H1 (cell line): ENCODE measurements around the gene HES4. TPM values are rescaled to one million over a fixed set of nuclear protein-coding genes. Genes with fewer than 3 reads are reported as not detected.

ENCODE experiments used
- CTCF ChIA-PET: fragments of 300-600 bp; sonication (Branson Sonifier 250); formaldehyde crosslinking; loops from one replicate; lab custom pipeline; 2021; ENCODE audit not compliant: partially characterized antibody; lab: Charles Lee
- POLR2A ChIA-PET: fragments of 300-600 bp; sonication (Branson Sonifier 250); formaldehyde crosslinking; loops from one replicate; lab custom pipeline; 2021; ENCODE audit warnings: inconsistent platforms; ENCODE audit not compliant: partially characterized antibody; lab: Charles Lee
- DNase-seq, 2 experiments: peaks; one replicate each; pipeline versions ENCODE4 v3.0.0 to v3.0.0-alpha.2; 2010 to 2022; ENCODE audit warnings: low spot score in 2 of 2, low read depth in 1 of 2, mixed read lengths in 1 of 2
- FAIRE-seq: peaks from 2 replicates; lab custom pipeline; 2011; peaks lifted over from hg19 to GRCh38; lab: Jason Lieb, UNC
- H2AFZ ChIP-seq: 2 replicates; pipeline ENCODE4 v1.8.1; 2012; ENCODE audit warnings: low read length, inconsistent platforms
- H2AK5ac ChIP-seq: 2 replicates; pipeline ENCODE4 v1.6.1; 2013; ENCODE audit warnings: low read depth, low read length
- H2BK120ac ChIP-seq: replicated peaks from 2 replicates; pipeline ENCODE3; 2013; ENCODE audit warnings: low read depth, low read length, inconsistent platforms
- H2BK12ac ChIP-seq: 2 replicates; pipeline ENCODE4 v1.6.1; 2013; ENCODE audit warnings: low read depth, low read length
- H2BK15ac ChIP-seq: 2 replicates; pipeline ENCODE4 v1.6.1; 2013; ENCODE audit warnings: low read length
- H2BK20ac ChIP-seq: 2 replicates; pipeline ENCODE4 v1.6.1; 2013; ENCODE audit warnings: low read length
- H2BK5ac ChIP-seq: 2 replicates; pipeline ENCODE4 v1.6.1; 2013; ENCODE audit warnings: low read depth, low read length
- H3K14ac ChIP-seq: 2 replicates; pipeline ENCODE4 v1.6.1; 2013; ENCODE audit warnings: inconsistent platforms; ENCODE audit not compliant: insufficient read length
- H3K18ac ChIP-seq: 2 replicates; pipeline ENCODE4 v1.6.1; 2013; ENCODE audit warnings: low read length; ENCODE audit errors: extremely low read depth
- H3K23ac ChIP-seq: 2 replicates; pipeline ENCODE4 v1.6.1; 2013; ENCODE audit warnings: inconsistent platforms; ENCODE audit not compliant: insufficient read length
- H3K23me2 ChIP-seq: 2 replicates; pipeline ENCODE4 v1.6.1; 2013; ENCODE audit warnings: low read depth, low read length
- H3K27ac ChIP-seq: 2 replicates; pipeline ENCODE4 v1.6.1; 2011; ENCODE audit warnings: low read depth, low read length, inconsistent platforms
- H3K27me3 ChIP-seq, 4 experiments: replicated peaks in 1 of 4; 1 replicate in 1 of 4; 2 replicates in 3 of 4; pipeline versions ENCODE4 v1.6.1 to v1.8.1; 2011 to 2013; ENCODE audit warnings: low read length in 3 of 4, mild to moderate bottlenecking in 3 of 4, inconsistent platforms in 2 of 4, mixed read lengths in 2 of 4, moderate library complexity in 1 of 4; ENCODE audit not compliant: control insufficient read depth in 3 of 4, insufficient read depth in 3 of 4; ENCODE audit errors: extremely low read depth in 1 of 4
- H3K36me3 ChIP-seq, 4 experiments: 2 replicates each; pipeline versions ENCODE4 v1.6.1 to v1.8.1; 2011 to 2013; ENCODE audit warnings: mild to moderate bottlenecking in 4 of 4, low read length in 3 of 4, moderate library complexity in 2 of 4, control low read depth in 1 of 4, inconsistent platforms in 1 of 4; ENCODE audit not compliant: insufficient read depth in 4 of 4, control insufficient read depth in 2 of 4
- H3K4ac ChIP-seq: replicated peaks from 2 replicates; pipeline ENCODE3; 2013; ENCODE audit warnings: low read length, low read depth, mixed read lengths, inconsistent platforms; ENCODE audit not compliant: insufficient read length
- H3K4me1 ChIP-seq, 4 experiments: replicated peaks in 1 of 4; 1 replicate in 1 of 4; 2 replicates in 3 of 4; pipeline versions ENCODE4 v1.6.1 to v1.8.1; 2011 to 2013; ENCODE audit warnings: low read length in 3 of 4, inconsistent platforms in 2 of 4, mixed read lengths in 1 of 4; ENCODE audit not compliant: insufficient read depth in 4 of 4, control insufficient read depth in 3 of 4
- H3K4me2 ChIP-seq, 2 experiments: 2 replicates each; pipeline versions ENCODE4 v1.6.1 to v1.8.1; 2011 to 2013; ENCODE audit warnings: low read depth in 2 of 2, low read length in 2 of 2, control low read depth in 1 of 2, inconsistent platforms in 1 of 2, mild to moderate bottlenecking in 1 of 2; ENCODE audit not compliant: insufficient read depth in 1 of 2
- H3K4me3 ChIP-seq, 4 experiments: fragments of 200-600, 300-600 bp in 1 of 4; sonication (generic), shearing (Covaris generic), sonication (Bioruptor Twin) in 1 of 4; 2 replicates each; pipeline versions ENCODE4 v1.5.1 to v1.8.1; 2011 to 2016; ENCODE audit warnings: low read length in 4 of 4, low read depth in 3 of 4, control low read depth in 2 of 4, inconsistent platforms in 2 of 4, mild to moderate bottlenecking in 2 of 4, mixed read lengths in 1 of 4, moderate library complexity in 1 of 4; ENCODE audit not compliant: insufficient read depth in 2 of 4; ENCODE audit errors: extremely low read depth in 1 of 4
- H3K56ac ChIP-seq: replicated peaks from 2 replicates; pipeline ENCODE3; 2013; ENCODE audit warnings: low read depth, mild to moderate bottlenecking, mixed read lengths, low read length, inconsistent platforms; ENCODE audit not compliant: insufficient read length
- H3K79me1 ChIP-seq: 2 replicates; pipeline ENCODE4 v1.6.1; 2013; ENCODE audit warnings: low read depth, low read length, control low read depth
- H3K79me2 ChIP-seq, 2 experiments: 2 replicates each; pipeline versions ENCODE4 v1.6.1 to v1.8.1; 2012 to 2013; ENCODE audit warnings: low read length in 2 of 2, mild to moderate bottlenecking in 2 of 2, inconsistent platforms in 1 of 2; ENCODE audit not compliant: insufficient read depth in 2 of 2, control insufficient read depth in 1 of 2
- H3K9ac ChIP-seq, 4 experiments: replicated peaks in 1 of 4; 1 replicate in 1 of 4; 2 replicates in 3 of 4; pipeline versions ENCODE4 v1.6.1 to v1.8.1; 2011 to 2013; ENCODE audit warnings: low read depth in 3 of 4, low read length in 3 of 4, control low read depth in 2 of 4, mild to moderate bottlenecking in 2 of 4, moderate library complexity in 2 of 4, inconsistent platforms in 1 of 4; ENCODE audit errors: extremely low read depth in 1 of 4
- H3K9me3 ChIP-seq, 2 experiments: 2 replicates each; pipeline versions ENCODE4 v1.6.1 to v1.8.1; 2012 to 2013; ENCODE audit warnings: mild to moderate bottlenecking in 2 of 2, moderate library complexity in 2 of 2, control low read depth in 1 of 2, inconsistent platforms in 1 of 2, low read depth in 1 of 2, low read length in 1 of 2, mixed read lengths in 1 of 2; ENCODE audit not compliant: insufficient read depth in 2 of 2
- H4K20me1 ChIP-seq, 2 experiments: replicated peaks in 1 of 2; 2 replicates each; pipeline versions ENCODE3 to v1.8.1; 2011 to 2013; ENCODE audit warnings: inconsistent platforms in 2 of 2, low read length in 2 of 2, mild to moderate bottlenecking in 1 of 2; ENCODE audit not compliant: insufficient read depth in 2 of 2, control insufficient read depth in 1 of 2
- H4K5ac ChIP-seq: 2 replicates; pipeline ENCODE4 v1.6.1; 2013; ENCODE audit warnings: low read length, low read depth, mixed read lengths, inconsistent platforms; ENCODE audit not compliant: insufficient read length
- H4K8ac ChIP-seq: 2 replicates; pipeline ENCODE4 v1.8.0; 2013; ENCODE audit warnings: mild to moderate bottlenecking, moderate library complexity, low read length, inconsistent platforms; ENCODE audit not compliant: insufficient read depth; ENCODE audit errors: extremely low read depth
- H4K91ac ChIP-seq: replicated peaks from 2 replicates; pipeline ENCODE3; 2013; ENCODE audit warnings: low read length, mixed read lengths, inconsistent platforms; ENCODE audit not compliant: insufficient read length
- BCL11A ChIP-seq, 2 experiments: IDR thresholded peaks; one replicate each; pipeline ENCODE4 v1.6.1; 2011; ENCODE audit warnings: low read depth in 2 of 2, low read length in 2 of 2, mild to moderate bottlenecking in 2 of 2
- CTBP2 ChIP-seq: IDR thresholded peaks from 2 replicates; pipeline ENCODE4 v1.7.0; 2011; ENCODE audit warnings: borderline replicate concordance, mild to moderate bottlenecking, moderate library complexity, mixed read lengths, low read length; ENCODE audit not compliant: insufficient read depth, insufficient read length
- MAX ChIP-seq: IDR thresholded peaks from 2 replicates; pipeline ENCODE4 v1.6.1; 2012; ENCODE audit warnings: inconsistent platforms
- RAD21 ChIP-seq, 2 experiments: IDR thresholded peaks in 1 of 2; conservative IDR thresholded peaks in 1 of 2; 2 replicates each; pipeline ENCODE4 v1.6.1; 2011; ENCODE audit warnings: low read depth in 2 of 2, low read length in 2 of 2, improper control_type of control experiment in 1 of 2, inconsistent platforms in 1 of 2, mild to moderate bottlenecking in 1 of 2, moderate library complexity in 1 of 2
- RXRA ChIP-seq: IDR thresholded peaks from 2 replicates; pipeline ENCODE4 v1.6.1; 2011; ENCODE audit warnings: low read depth, mild to moderate bottlenecking, low read length, moderate library complexity; ENCODE audit not compliant: insufficient read depth
- SP4 ChIP-seq: IDR thresholded peaks from 2 replicates; pipeline ENCODE4 v1.6.1; 2012; ENCODE audit warnings: low read length, inconsistent platforms
- TCF12 ChIP-seq: IDR thresholded peaks from 2 replicates; pipeline ENCODE4 v1.6.1; 2011; ENCODE audit warnings: low read depth, mild to moderate bottlenecking, low read length
- YY1 ChIP-seq: IDR thresholded peaks from 2 replicates; pipeline ENCODE4 v1.6.1; 2011; ENCODE audit warnings: low read depth, mild to moderate bottlenecking, low read length
- WGBS, 2 experiments: shearing (Covaris generic) in 1 of 2; methylation state at CpG; one replicate each; pipeline versions ENCODE4 v1.1.6 to v1.1.7; 2013 to 2015; ENCODE audit warnings: low lambda C conversion rate in 2 of 2, mixed read lengths in 2 of 2, inconsistent platforms in 1 of 2, low coverage in 1 of 2, missing lambda C conversion rate in 1 of 2; ENCODE audit not compliant: insufficient replicate concordance in 2 of 2, insufficient coverage in 1 of 2, insufficient read length in 1 of 2; ENCODE audit errors: extremely low coverage in 1 of 2, missing lambda C conversion rate in 1 of 2; 5-methylcytosine and 5-hydroxymethylcytosine counted together
- polyA plus RNA-seq, 7 experiments: library from polyadenylated mRNA; depleted of rRNA in 3 of 7; stranded (reverse) in 5 of 7; unstranded in 2 of 7; fragments of >200 nt in 5 of 7; fragments of 200-250 nt in 2 of 7; gene quantifications; 1 replicate in 5 of 7; 2 replicates in 1 of 7; 4 replicates in 1 of 7; pipeline versions ENCODE4 v1.2.1 to v1.2.3, GENCODE V29; 2011 to 2013; ENCODE audit warnings: missing spikeins in 2 of 7, mixed read lengths in 2 of 7
- total RNA-seq: library from RNA; stranded (reverse); fragmentation: NEBNext Ultra II Directional; extraction: Animal tissue kit (Norgen Biotek cat#: 25700); gene quantifications from 2 replicates; pipeline ENCODE4 v1.2.1, GENCODE V29; 2021
- TF ChIP-seq, protein P1 (sequence below), 3 experiments: IDR thresholded peaks; 1 replicate in 2 of 3; 2 replicates in 1 of 3; pipeline versions ENCODE4 v1.5.1 to v1.6.1; 2011; ENCODE audit warnings: low read length in 3 of 3, mild to moderate bottlenecking in 3 of 3, inconsistent platforms in 2 of 3, low read depth in 1 of 3, moderate library complexity in 1 of 3; ENCODE audit not compliant: insufficient read depth in 1 of 3; ENCODE audit errors: control extremely low read depth in 1 of 3

HES4 gene
- total and polyA plus RNA-seq, 2 of the 8 experiments (the other 6 are each of a cell fraction or from before 2014, with no cell fraction given) = 2.8 to 3.5 TPM

GRCh38 chr1:1032424-1032823 is 32.5 kb upstream of the HES4 start:
- Histone ChIP-seq H3K9me3 (no peaks in the 10 kb centered on the region), H4K91ac (no peak overlapping the region), H2AFZ (no peak overlapping the region), H3K23me2 (peaks cover 8% of the 10 kb centered on the region), H2BK12ac (no peak overlapping the region), H3K18ac (no peak overlapping the region; the same call in 1 of the 2 replicates), H3K79me1 (peaks cover 6% of the 10 kb centered on the region), H3K4ac (no peak overlapping the region), H3K4me1 (peaks cover 0 to 26% (median 11%) of the 10 kb centered on the region in 4 experiments; a peak in 6 of 7 replicates), H3K56ac (no peak overlapping the region), H2BK5ac (no peak overlapping the region), H3K4me2 (peak overlapping the region; percentile 13 to 75), H3K36me3 (peaks cover 0 to 11% (median under 1%) of the 10 kb centered on the region in 4 experiments; a peak in 2 of 8 replicates), H2AK5ac (0 out of 2 replicates have a peak overlapping the region, but pooled peaks have one; percentile 53), H4K20me1 (peaks cover 24 to 45% of the 10 kb centered on the region in 2 experiments), H3K23ac (no peak overlapping the region), H3K79me2 (no peaks in the 10 kb centered on the region), H3K14ac (no peak overlapping the region), H3K9ac (peak overlapping the region in 1 of 4 experiments; percentile 1; a peak in 1 of 7 replicates), H2BK120ac (no peak overlapping the region), H4K8ac (no peak overlapping the region), H2BK20ac (no peak overlapping the region), H4K5ac (no peak overlapping the region), H3K4me3 (peak overlapping the region in 3 of 4 experiments; percentile 13 to 67 (median 23); a peak in 4 of 8 replicates), H2BK15ac (no peak overlapping the region), H3K27me3 (peaks cover 0 to 18% (median 13%) of the 10 kb centered on the region in 4 experiments; a peak in 5 of 7 replicates), H3K27ac (no peak overlapping the region; the same call in 1 of the 2 replicates)
- 54% methylated on average over 9 of the region's 16 CpGs; no CpG with 5 or more reads in 1 of the 2 experiments for WGBS, 2 experiments
- no peak for FAIRE-seq
- CTCF ChIA-PET = interaction anchor here (0.7 to 4.5 kb wide), 16 partner anchors 9 to 247 kb away, joined by 3 to 60 read pairs (median 4); partner anchors contain the start of genes ISG15 and PERM1
- no peak for DNase-seq
- POLR2A ChIA-PET = interaction anchor here (0.5 to 10.9 kb wide), 22 partner anchors 8 to 397 kb away, joined by 3 to 245 read pairs (median 4); partner anchors contain the start of genes AGRN, HES4, ISG15 and PERM1
- no peak for TF ChIP-seq YY1
- no peak for TF ChIP-seq TCF12
- TF ChIP-seq RXRA = no peak
- TF ChIP-seq CTBP2 = no peak
- peak in 1 of 2 experiments; percentile 16; a peak in 1 of 4 replicates for TF ChIP-seq RAD21 (IDR thresholded peaks at IDR 0.05 in 1 of 2, conservative IDR thresholded peaks at IDR 0.05 in 1 of 2; ENCODE audit: low read depth in 2 of 2, low read length in 2 of 2)
- TF ChIP-seq, protein P1, sequence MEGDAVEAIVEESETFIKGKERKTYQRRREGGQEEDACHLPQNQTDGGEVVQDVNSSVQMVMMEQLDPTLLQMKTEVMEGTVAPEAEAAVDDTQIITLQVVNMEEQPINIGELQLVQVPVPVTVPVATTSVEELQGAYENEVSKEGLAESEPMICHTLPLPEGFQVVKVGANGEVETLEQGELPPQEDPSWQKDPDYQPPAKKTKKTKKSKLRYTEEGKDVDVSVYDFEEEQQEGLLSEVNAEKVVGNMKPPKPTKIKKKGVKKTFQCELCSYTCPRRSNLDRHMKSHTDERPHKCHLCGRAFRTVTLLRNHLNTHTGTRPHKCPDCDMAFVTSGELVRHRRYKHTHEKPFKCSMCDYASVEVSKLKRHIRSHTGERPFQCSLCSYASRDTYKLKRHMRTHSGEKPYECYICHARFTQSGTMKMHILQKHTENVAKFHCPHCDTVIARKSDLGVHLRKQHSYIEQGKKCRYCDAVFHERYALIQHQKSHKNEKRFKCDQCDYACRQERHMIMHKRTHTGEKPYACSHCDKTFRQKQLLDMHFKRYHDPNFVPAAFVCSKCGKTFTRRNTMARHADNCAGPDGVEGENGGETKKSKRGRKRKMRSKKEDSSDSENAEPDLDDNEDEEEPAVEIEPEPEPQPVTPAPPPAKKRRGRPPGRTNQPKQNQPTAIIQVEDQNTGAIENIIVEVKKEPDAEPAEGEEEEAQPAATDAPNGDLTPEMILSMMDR (IDR thresholded peaks at IDR 0.05; ENCODE audit: control extremely low read depth in 1 of 3, insufficient read depth in 1 of 3, low read depth in 1 of 3, low read length in 3 of 3) = peak in 1 of 3 experiments; percentile 11; a peak in 2 of 4 replicates
- no peak for TF ChIP-seq BCL11A (IDR thresholded peaks at IDR 0.05; ENCODE audit: low read depth in 2 of 2, low read length in 2 of 2)
- TF ChIP-seq MAX = peak; percentile 15; the same call in 1 of the 2 replicates
- TF ChIP-seq SP4 = no peak
